ENCODE data around the gene CCDC90B. TPM values are rescaled to one million over a fixed set of nuclear protein-coding genes. Genes with fewer than 3 reads are reported as not detected.
A peak's percentile ranks its signal among the peaks of the same experiment; 100 is the strongest.

CCDC90B gene, protein sequence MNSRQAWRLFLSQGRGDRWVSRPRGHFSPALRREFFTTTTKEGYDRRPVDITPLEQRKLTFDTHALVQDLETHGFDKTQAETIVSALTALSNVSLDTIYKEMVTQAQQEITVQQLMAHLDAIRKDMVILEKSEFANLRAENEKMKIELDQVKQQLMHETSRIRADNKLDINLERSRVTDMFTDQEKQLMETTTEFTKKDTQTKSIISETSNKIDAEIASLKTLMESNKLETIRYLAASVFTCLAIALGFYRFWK
- total RNA-seq = 10 to 100 TPM; 20.7 to 35.6 TPM
- 10 to 100 TPM; 18.8 to 40.5 TPM for polyA plus RNA-seq

DNA sequence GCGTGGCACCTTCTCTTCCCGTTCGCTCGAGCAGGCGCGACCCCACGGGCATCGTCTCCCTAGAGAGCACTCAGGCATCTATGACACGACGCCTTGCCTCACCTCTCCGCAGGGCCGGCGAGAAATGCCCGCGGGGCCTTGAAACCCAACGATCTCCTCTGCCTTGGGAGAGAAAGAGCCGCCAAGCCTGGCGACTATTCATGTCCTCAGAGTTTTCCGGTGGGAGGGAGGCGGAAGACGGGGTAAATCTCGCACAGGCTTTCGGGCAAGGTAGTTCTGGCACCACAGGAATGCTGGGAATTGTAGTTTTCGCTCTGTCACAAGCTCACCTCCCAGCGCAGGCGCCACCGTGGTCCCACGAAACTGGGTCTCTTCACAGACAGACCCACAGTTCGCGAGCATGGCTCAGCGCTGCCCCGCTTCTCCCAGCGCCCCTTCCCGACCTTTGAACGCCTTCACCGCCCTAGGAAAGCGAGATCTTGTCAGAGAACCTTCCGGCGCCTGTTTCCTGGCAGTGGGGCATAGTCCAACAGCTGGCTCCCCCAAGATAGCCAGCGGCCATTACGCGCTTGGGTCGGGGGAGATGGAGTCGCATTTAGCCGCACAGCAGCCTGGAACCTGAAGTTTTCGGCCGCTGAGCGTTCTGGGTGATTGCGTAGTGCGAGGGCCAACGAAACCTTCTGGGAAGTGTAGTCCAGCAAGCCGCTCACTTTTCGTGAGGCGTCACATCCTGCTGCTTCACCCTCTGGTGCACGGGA lies at the start of gene CCDC90B:
TSS of gene CCDC90B (minus strand) at position 597 of the 758 bp plus-strand sequence. CDS start at position 202, 395 bp downstream.
- WGBS = under 1% methylated on average over 55 of the region's 55 CpGs
- TF ChIP-seq TAF1 (conservative IDR thresholded peaks at IDR 0.05) (peak; percentile 97), HNF4A (conservative IDR thresholded peaks at IDR 0.05) (peak; percentile 79 to 84), FOXA2 (IDR thresholded peaks at IDR 0.05) (no peak), RAD21 (IDR thresholded peaks at IDR 0.05) (peak in 1 of 2 donors; percentile 32), REST (IDR thresholded peaks at IDR 0.05) (peak; percentile 93), FOXA1 (IDR thresholded peaks at IDR 0.05) (peak; percentile 77), RXRA (IDR thresholded peaks at IDR 0.05) (peak; percentile 47 to 50), HNF4G (IDR thresholded peaks at IDR 0.05) (peak; percentile 81), CTCF (IDR thresholded peaks at IDR 0.05; ENCODE audit: low read depth, low read length, missing input control) (peak; percentile 28), SP1 (IDR thresholded peaks at IDR 0.05) (peak; percentile 75), YY1 (IDR thresholded peaks at IDR 0.05) (peak; percentile 100), NR2F2 (IDR thresholded peaks at IDR 0.05) (no peak), GABPA (IDR thresholded peaks at IDR 0.05 in 1 of 2, conservative IDR thresholded peaks at IDR 0.05 in 1 of 2) (peak; percentile 54 to 88), EGR1 (IDR thresholded peaks at IDR 0.05; ENCODE audit: low read depth in 2 of 2) (peak in 1 of 2 donors; percentile 26), JUND (IDR thresholded peaks at IDR 0.05) (peak; percentile 33 to 45)
- TF ChIP-seq, protein P1, sequence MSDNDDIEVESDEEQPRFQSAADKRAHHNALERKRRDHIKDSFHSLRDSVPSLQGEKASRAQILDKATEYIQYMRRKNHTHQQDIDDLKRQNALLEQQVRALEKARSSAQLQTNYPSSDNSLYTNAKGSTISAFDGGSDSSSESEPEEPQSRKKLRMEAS (IDR thresholded peaks at IDR 0.05) = peak; percentile 47
- TF ChIP-seq, protein P2, sequence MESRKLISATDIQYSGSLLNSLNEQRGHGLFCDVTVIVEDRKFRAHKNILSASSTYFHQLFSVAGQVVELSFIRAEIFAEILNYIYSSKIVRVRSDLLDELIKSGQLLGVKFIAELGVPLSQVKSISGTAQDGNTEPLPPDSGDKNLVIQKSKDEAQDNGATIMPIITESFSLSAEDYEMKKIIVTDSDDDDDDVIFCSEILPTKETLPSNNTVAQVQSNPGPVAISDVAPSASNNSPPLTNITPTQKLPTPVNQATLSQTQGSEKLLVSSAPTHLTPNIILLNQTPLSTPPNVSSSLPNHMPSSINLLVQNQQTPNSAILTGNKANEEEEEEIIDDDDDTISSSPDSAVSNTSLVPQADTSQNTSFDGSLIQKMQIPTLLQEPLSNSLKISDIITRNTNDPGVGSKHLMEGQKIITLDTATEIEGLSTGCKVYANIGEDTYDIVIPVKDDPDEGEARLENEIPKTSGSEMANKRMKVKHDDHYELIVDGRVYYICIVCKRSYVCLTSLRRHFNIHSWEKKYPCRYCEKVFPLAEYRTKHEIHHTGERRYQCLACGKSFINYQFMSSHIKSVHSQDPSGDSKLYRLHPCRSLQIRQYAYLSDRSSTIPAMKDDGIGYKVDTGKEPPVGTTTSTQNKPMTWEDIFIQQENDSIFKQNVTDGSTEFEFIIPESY (IDR thresholded peaks at IDR 0.05) = peak; percentile 93
- TF ChIP-seq, protein P3, sequence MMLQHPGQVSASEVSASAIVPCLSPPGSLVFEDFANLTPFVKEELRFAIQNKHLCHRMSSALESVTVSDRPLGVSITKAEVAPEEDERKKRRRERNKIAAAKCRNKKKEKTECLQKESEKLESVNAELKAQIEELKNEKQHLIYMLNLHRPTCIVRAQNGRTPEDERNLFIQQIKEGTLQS (IDR thresholded peaks at IDR 0.05) = peak; percentile 53
- Histone ChIP-seq H3K4me1 (ENCODE audit: control insufficient read depth in 4 of 4, insufficient read depth in 4 of 4, low read length in 3 of 4) (peaks cover 9 to 44% (median 27%) of the 10 kb centered on the region in 4 donors), H3K27me3 (ENCODE audit: control insufficient read depth in 4 of 4, insufficient read depth in 4 of 4, low read length in 3 of 4) (no peaks in the 10 kb centered on the region), H3K9me3 (ENCODE audit: control insufficient read depth in 4 of 4, low read length in 3 of 4) (no peaks in the 10 kb centered on the region), H3K4me3 (ENCODE audit: low read depth in 1 of 3, low read length in 3 of 3) (peak within 1 kb of the TSS; percentile 83 to 94 (median 94)), H3K27ac (ENCODE audit: low read depth in 1 of 2, low read length in 2 of 2) (peak within 1 kb of the TSS; percentile 98 to 99), H3K36me3 (ENCODE audit: control insufficient read depth in 4 of 4, insufficient read depth in 3 of 4, low read depth in 1 of 4, low read length in 3 of 4) (no peaks in the 10 kb centered on the region), H3K9ac (ENCODE audit: low read depth in 1 of 2, low read length in 2 of 2) (peak within 1 kb of the TSS; percentile 71 to 93)
- DNase-seq (ENCODE audit: low spot score) = peak; percentile 89

Data from liver (tissue), 9 donors.